Measurements from ENCODE around the gene ARIH2. TPM values are rescaled to one million over a fixed set of nuclear protein-coding genes. Genes with fewer than 3 reads are reported as not detected.

Gene ARIH2
- total RNA-seq, 1 experiment from 2014 or later = 122 TPM

- no peaks in the 10 kb centered on the region for H3K9me3 Mint-ChIP-seq
- Histone ChIP-seq H3K56ac (ENCODE audit: insufficient read length, low read depth, low read length) (no peak within 1 kb of the TSS), H3T11ph (ENCODE audit: low read length) (no peak within 1 kb of the TSS), H2BK20ac (ENCODE audit: low read depth, low read length, poor library complexity, severe bottlenecking) (no peak within 1 kb of the TSS), H3K9ac (ENCODE audit: extremely low read depth, insufficient read length, low read length) (no peak within 1 kb of the TSS), H3K23me2 (ENCODE audit: insufficient read length, low read depth, low read length, poor library complexity, severe bottlenecking) (no peaks in the 10 kb centered on the region), H3K18ac (ENCODE audit: insufficient read length, low read depth, low read length) (no peak within 1 kb of the TSS), H3K4me1 (ENCODE audit: insufficient read depth, low read length) (peaks cover 4% of the 10 kb centered on the region), H3K27me3 (ENCODE audit: insufficient read depth, low read length) (no peaks in the 10 kb centered on the region), H2AFZ (ENCODE audit: low read length) (no peak within 1 kb of the TSS), H2BK120ac (ENCODE audit: low read depth, low read length, poor library complexity, severe bottlenecking) (no peak within 1 kb of the TSS), H3K9me3 (ENCODE audit: control insufficient read depth, low read depth, low read length) (no peaks in the 10 kb centered on the region), H3K27ac (ENCODE audit: insufficient read length, low read depth, low read length) (no peak within 1 kb of the TSS), H3K79me2 (ENCODE audit: insufficient read depth, low read length) (no peaks in the 10 kb centered on the region), H2BK5ac (ENCODE audit: insufficient read length, low read length) (no peak within 1 kb of the TSS), H3K4me2 (ENCODE audit: insufficient read depth, insufficient read length, low read length) (peak within 1 kb of the TSS; percentile 71), H3K79me1 (ENCODE audit: insufficient read depth, low read depth, low read length, poor library complexity, severe bottlenecking) (no peaks in the 10 kb centered on the region), H4K20me1 (ENCODE audit: control insufficient read depth, insufficient read depth, insufficient read length) (no peaks in the 10 kb centered on the region), H3K14ac (ENCODE audit: insufficient read depth, low read length) (no peak within 1 kb of the TSS), H4K8ac (replicated peaks; ENCODE audit: insufficient read length, low read depth, low read length) (no peak within 1 kb of the TSS), H2BK12ac (ENCODE audit: insufficient read length, low read depth, low read length) (no peak within 1 kb of the TSS), H4K5ac (ENCODE audit: insufficient read length, low read depth, low read length) (no peak within 1 kb of the TSS), H2BK15ac (ENCODE audit: low read depth, low read length) (no peak within 1 kb of the TSS), H2AK5ac (ENCODE audit: insufficient read length, low read length) (no peak within 1 kb of the TSS), H3K4ac (ENCODE audit: low read depth, low read length) (no peak within 1 kb of the TSS), H3K23ac (ENCODE audit: insufficient read length, low read depth, low read length) (no peak within 1 kb of the TSS), H4K91ac (ENCODE audit: insufficient read length, low read depth, low read length) (no peak within 1 kb of the TSS)
- H3K4me3 Mint-ChIP-seq = peak within 1 kb of the TSS; percentile 90 to 93
- TF ChIP-seq CTCF (conservative IDR thresholded peaks at IDR 0.05) = no peak
- H3K27me3 Mint-ChIP-seq (ENCODE audit: low read depth) = peaks cover 6% of the 10 kb centered on the region
- H3K4me1 Mint-ChIP-seq = peaks cover 15 to 16% of the 10 kb centered on the region in 2 experiments
- WGBS (ENCODE audit: extremely low coverage, insufficient read length, low lambda C conversion rate) = no CpG with 5 or more reads among the region's 54 CpGs
- H3K27ac Mint-ChIP-seq = peak within 1 kb of the TSS in 2 of 3 experiments; percentile 36 to 91; a peak in 4 of 7 replicates
- peak; percentile 97 for DNase-seq
- H3K36me3 Mint-ChIP-seq (ENCODE audit: insufficient read depth in 1 of 3, low read depth in 3 of 3) = no peaks in the 10 kb centered on the region
These were observed 20.0 kb upstream of the ARIH2 start, which contains the start of gene SLC25A20 for GRCh38 chr3:48898383-48899234. TSS of gene SLC25A20 (minus strand) at chr3:48898882. CDS start at chr3:48898794, 88 bp downstream.
